22Rv1 (cell line): ENCODE results near the gene UBA5.
A peak's percentile ranks its signal among the peaks of the same experiment; 100 is the strongest.
"Not testable (repeated sequence)": the region's sequence is repeated elsewhere in the genome, so short reads cannot be mapped to it uniquely, and the experiment has no call there.

Experiments used
- H3K27ac ChIP-seq: fragments of 450-650 bp; 2 replicates; pipeline ENCODE4 v1.5.1; 2017
- CTCF ChIP-seq: fragments of 450-650 bp; IDR thresholded peaks from 2 replicates; pipeline ENCODE4 v1.5.1; 2017; ENCODE audit warnings: mild to moderate bottlenecking
- ZFX ChIP-seq: fragments of 450-650 bp; IDR thresholded peaks from 2 replicates; pipeline ENCODE4 v1.6.1; 2017; ENCODE audit warnings: antibody characterized with exemption, borderline replicate concordance

UBA5 gene

GRCh38 chr3:132638706-132639105, 21.4 kb upstream of the UBA5 start:
- TF ChIP-seq CTCF (no peak), ZFX (no peak)
- no peak overlapping the region for H3K27ac ChIP-seq

- H3K27ac ChIP-seq, result not testable (repeated sequence)
Measured at GRCh38 chr3:132641427-132641826, 18.7 kb upstream of the UBA5 start.

GRCh38 chr3:132641837-132642538, 18.1 kb upstream of the UBA5 start:
- no peak overlapping the region for H3K27ac ChIP-seq
- TF ChIP-seq ZFX (no peak), CTCF (peak; percentile 90)

GRCh38 chr3:132642539-132642847, 17.6 kb upstream of the UBA5 start:
- TF ChIP-seq CTCF (peak; percentile 41), ZFX (no peak)
- no peak overlapping the region for H3K27ac ChIP-seq

GRCh38 chr3:132643366-132643765, 16.8 kb upstream of the UBA5 start:
- H3K27ac ChIP-seq, result no peak overlapping the region
- no peak for TF ChIP-seq ZFX
- TF ChIP-seq CTCF, result no peak

GRCh38 chr3:132645058-132645457, 15.1 kb upstream of the UBA5 start:
- TF ChIP-seq CTCF, result no peak
- no peak for TF ChIP-seq ZFX
- no peak overlapping the region for H3K27ac ChIP-seq

GRCh38 chr3:132650153-132650552, 10.0 kb upstream of the UBA5 start:
- no peak overlapping the region for H3K27ac ChIP-seq
- TF ChIP-seq CTCF (no peak), ZFX (no peak)

- no peak overlapping the region for H3K27ac ChIP-seq
- TF ChIP-seq CTCF (no peak), ZFX (no peak)
Measured at GRCh38 chr3:132652640-132653270, 7.4 kb upstream of the UBA5 start.
